HuH-7 (cell line): ENCODE data around the gene TRIM33.

ENCODE experiments used
- DNase-seq: peaks from one replicate; pipeline ENCODE4 v3.0.0; 2011; ENCODE audit warnings: low spot score

TRIM33 gene

GRCh38 chr1:114350731-114351445 is 160.1 kb downstream of the TRIM33 start:
- no peak for DNase-seq

- no peak for DNase-seq
These were observed 161.0 kb downstream of the TRIM33 start for GRCh38 chr1:114349891-114350605.

GRCh38 chr1:114347431-114348209 is 163.4 kb downstream of the TRIM33 start:
- DNase-seq: no peak

GRCh38 chr1:114346480-114347029 is 164.4 kb downstream of the TRIM33 start:
- DNase-seq: peak; percentile 83

GRCh38 chr1:114345930-114346479 is 165.0 kb downstream of the TRIM33 start:
- DNase-seq: peak; percentile 6

- no peak for DNase-seq
These were observed 166.3 kb downstream of the TRIM33 start for GRCh38 chr1:114344656-114345055.
